Keratinocyte (primary cell): ENCODE results near the gene OR2M4. TPM values are rescaled to one million over a fixed set of nuclear protein-coding genes. Genes with fewer than 3 reads are reported as not detected.

Experiments used
- DNase-seq: peaks from one replicate; pipeline ENCODE4 v3.0.0-alpha.2; 2011; ENCODE audit warnings: low read depth, missing footprints, low spot score
- FAIRE-seq: peaks from 2 replicates; lab custom pipeline; 2011; peaks lifted over from hg19 to GRCh38; lab: Jason Lieb, UNC
- H2AFZ ChIP-seq: 2 replicates; pipeline ENCODE4 v1.6.0; 2012; ENCODE audit warnings: low read length, control low read depth, inconsistent platforms; ENCODE audit not compliant: control insufficient read depth
- H3K27ac ChIP-seq: 2 replicates; pipeline ENCODE4 v1.5.1; 2011; ENCODE audit warnings: low read length; ENCODE audit not compliant: control insufficient read depth, insufficient read depth
- H3K27me3 ChIP-seq: 3 replicates; pipeline ENCODE4 v1.6.0; 2011; ENCODE audit warnings: low read length; ENCODE audit not compliant: control insufficient read depth, insufficient read depth; ENCODE audit errors: extremely low read depth
- H3K36me3 ChIP-seq, 2 experiments: 2 replicates in 1 of 2; 3 replicates in 1 of 2; pipeline ENCODE4 v1.5.1; 2011; ENCODE audit warnings: low read length in 2 of 2, mild to moderate bottlenecking in 1 of 2; ENCODE audit not compliant: control insufficient read depth in 2 of 2, insufficient read depth in 2 of 2; ENCODE audit errors: extremely low read depth in 1 of 2
- H3K4me1 ChIP-seq: 3 replicates; pipeline ENCODE4 v1.5.1; 2011; ENCODE audit warnings: low read length; ENCODE audit not compliant: control insufficient read depth, insufficient read depth; ENCODE audit errors: extremely low read depth
- H3K4me2 ChIP-seq: 3 replicates; pipeline ENCODE4 v1.6.0; 2011; ENCODE audit warnings: low read depth, low read length; ENCODE audit not compliant: control insufficient read depth, insufficient read depth; ENCODE audit errors: extremely low read depth
- H3K4me3 ChIP-seq, 3 experiments: fragments of 200-600 bp in 1 of 3; sonication (generic) in 1 of 3; 2 replicates in 2 of 3; 3 replicates in 1 of 3; pipeline ENCODE4 v1.5.1; 2011 to 2016; ENCODE audit warnings: low read length in 3 of 3, mild to moderate bottlenecking in 3 of 3, control low read depth in 2 of 3, inconsistent platforms in 1 of 3, low read depth in 1 of 3, mixed read lengths in 1 of 3, mixed run types in 1 of 3, moderate library complexity in 1 of 3; ENCODE audit not compliant: control insufficient read depth in 2 of 3, insufficient read depth in 2 of 3; ENCODE audit errors: extremely low read depth in 1 of 3
- H3K79me2 ChIP-seq: 2 replicates; pipeline ENCODE4 v1.6.0; 2012; ENCODE audit warnings: low read length; ENCODE audit not compliant: control insufficient read depth, insufficient read depth
- H3K9ac ChIP-seq: 3 replicates; pipeline ENCODE4 v1.6.0; 2011; ENCODE audit warnings: low read length; ENCODE audit not compliant: control insufficient read depth, insufficient read depth; ENCODE audit errors: extremely low read depth
- H3K9me1 ChIP-seq: 3 replicates; pipeline ENCODE4 v1.6.0; 2011; ENCODE audit warnings: low read length; ENCODE audit not compliant: control insufficient read depth, insufficient read depth; ENCODE audit errors: extremely low read depth
- H3K9me3 ChIP-seq: 2 replicates; pipeline ENCODE4 v1.5.1; 2012; ENCODE audit warnings: low read depth, low read length; ENCODE audit not compliant: control insufficient read depth
- H4K20me1 ChIP-seq: 3 replicates; pipeline ENCODE4 v1.6.0; 2011; ENCODE audit warnings: low read length; ENCODE audit not compliant: control insufficient read depth, insufficient read depth; ENCODE audit errors: extremely low read depth
- EZH2 ChIP-seq: IDR thresholded peaks from one replicate; pipeline ENCODE4 v1.6.1; 2012; ENCODE audit warnings: inconsistent platforms, mild to moderate bottlenecking, low read length, moderate library complexity
- dilution Hi-C: fragments of 300-500 bp; cut with MboI; formaldehyde crosslinking; loops from one replicate; pipeline ENCODE4 v1.7.0; 2020; ENCODE audit warnings: low sequenced_read_pairs; ENCODE audit not compliant: extremely low pct_ligation_motif_present
- polyA minus RNA-seq, 3 experiments: library from RNA; depleted of rRNA, polyadenylated mRNA; stranded (reverse); fragments of >200 nt; gene quantifications; 1 replicate in 1 of 3; 2 replicates in 1 of 3; 3 replicates in 1 of 3; pipeline ENCODE4 v1.2.3, GENCODE V29; 2011
- polyA plus RNA-seq, 5 experiments: library from polyadenylated mRNA; depleted of rRNA in 3 of 5; stranded (reverse) in 3 of 5; stranded (forward) in 1 of 5; unstranded in 1 of 5; fragments of >200 nt; gene quantifications; 1 replicate in 1 of 5; 2 replicates in 3 of 5; 3 replicates in 1 of 5; pipeline versions ENCODE4 v1.2.1 to v1.2.3, GENCODE V29; 2011 to 2012; ENCODE audit warnings: missing spikeins in 2 of 5, low read depth in 1 of 5, low replicate concordance in 1 of 5
- TF ChIP-seq, protein P1 (sequence below), 3 experiments: IDR thresholded peaks in 1 of 3; conservative IDR thresholded peaks in 1 of 3; optimal IDR thresholded peaks in 1 of 3; 2 replicates in 2 of 3; 3 replicates in 1 of 3; pipeline versions ENCODE3 to v1.5.1; 2011; ENCODE audit warnings: low read length in 3 of 3, mild to moderate bottlenecking in 3 of 3, moderate library complexity in 2 of 3, control low read depth in 1 of 3, inconsistent platforms in 1 of 3; ENCODE audit not compliant: insufficient read depth in 2 of 3; ENCODE audit errors: extremely low read depth in 1 of 3

Gene OR2M4
- polyA plus RNA-seq = not detected in 3 replicates
- polyA plus RNA-seq (2011; ENCODE audit: low read depth) = not detected
- polyA plus RNA-seq (2011; cell fraction: cytosol; rRNA removed) = not detected in 2 replicates
- not detected in 2 replicates for polyA plus RNA-seq (2011; cell fraction: nucleus; rRNA removed)
- polyA plus RNA-seq (2012; ENCODE audit: low replicate concordance) = not detected in 2 replicates
- polyA minus RNA-seq = not detected in 3 replicates
- polyA minus RNA-seq (2011; cell fraction: cytosol; rRNA and poly(A)+ RNA removed) = not detected
- not detected in 2 replicates for polyA minus RNA-seq (2011; cell fraction: nucleus; rRNA and poly(A)+ RNA removed)

GRCh38 chr1:248231117-248231516 is at the start of gene OR2M4:
Gene OR2M4 (plus strand): TSS chr1:248231417. CDS start chr1:248238929, 7,512 bp downstream.
- no peak for FAIRE-seq

GRCh38 chr1:248183996-248184395 is 47.2 kb upstream of the OR2M4 start:
- Histone ChIP-seq H3K4me3 (no peak overlapping the region), H3K27ac (no peak overlapping the region), H3K27me3 (no peaks in the 10 kb centered on the region), H3K4me2 (no peak overlapping the region), H3K36me3 (no peaks in the 10 kb centered on the region), H3K9me3 (peaks cover 6% of the 10 kb centered on the region), H3K79me2 (no peaks in the 10 kb centered on the region), H3K9me1 (no peaks in the 10 kb centered on the region), H3K9ac (no peak overlapping the region), H3K4me1 (no peaks in the 10 kb centered on the region), H2AFZ (no peak overlapping the region), H4K20me1 (no peaks in the 10 kb centered on the region)
- DNase-seq (no peak), FAIRE-seq (no peak)
- TF ChIP-seq, protein P1, sequence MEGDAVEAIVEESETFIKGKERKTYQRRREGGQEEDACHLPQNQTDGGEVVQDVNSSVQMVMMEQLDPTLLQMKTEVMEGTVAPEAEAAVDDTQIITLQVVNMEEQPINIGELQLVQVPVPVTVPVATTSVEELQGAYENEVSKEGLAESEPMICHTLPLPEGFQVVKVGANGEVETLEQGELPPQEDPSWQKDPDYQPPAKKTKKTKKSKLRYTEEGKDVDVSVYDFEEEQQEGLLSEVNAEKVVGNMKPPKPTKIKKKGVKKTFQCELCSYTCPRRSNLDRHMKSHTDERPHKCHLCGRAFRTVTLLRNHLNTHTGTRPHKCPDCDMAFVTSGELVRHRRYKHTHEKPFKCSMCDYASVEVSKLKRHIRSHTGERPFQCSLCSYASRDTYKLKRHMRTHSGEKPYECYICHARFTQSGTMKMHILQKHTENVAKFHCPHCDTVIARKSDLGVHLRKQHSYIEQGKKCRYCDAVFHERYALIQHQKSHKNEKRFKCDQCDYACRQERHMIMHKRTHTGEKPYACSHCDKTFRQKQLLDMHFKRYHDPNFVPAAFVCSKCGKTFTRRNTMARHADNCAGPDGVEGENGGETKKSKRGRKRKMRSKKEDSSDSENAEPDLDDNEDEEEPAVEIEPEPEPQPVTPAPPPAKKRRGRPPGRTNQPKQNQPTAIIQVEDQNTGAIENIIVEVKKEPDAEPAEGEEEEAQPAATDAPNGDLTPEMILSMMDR (optimal IDR thresholded peaks at IDR 0.05 in 1 of 3, IDR thresholded peaks at IDR 0.05 in 1 of 3, conservative IDR thresholded peaks at IDR 0.05 in 1 of 3; ENCODE audit: extremely low read depth in 1 of 3, insufficient read depth in 2 of 3, low read length in 3 of 3) = no peak
- TF ChIP-seq EZH2 = no peak
- dilution Hi-C loops = no loop called here

More at GRCh38 chr1:248231117-248231516, at the start of gene OR2M4:
- H3K4me1 ChIP-seq = no peaks in the 10 kb centered on the region
- no peaks in the 10 kb centered on the region for H3K36me3 ChIP-seq
- peaks cover 4% of the 10 kb centered on the region for H3K9me3 ChIP-seq
- no peaks in the 10 kb centered on the region for H3K9me1 ChIP-seq
- H4K20me1 ChIP-seq = no peaks in the 10 kb centered on the region
- no peak within 1 kb of the TSS for H3K4me2 ChIP-seq
- no peak within 1 kb of the TSS for H2AFZ ChIP-seq
- H3K4me3 ChIP-seq = no peak within 1 kb of the TSS
- H3K79me2 ChIP-seq = no peaks in the 10 kb centered on the region
- no peak for DNase-seq
- H3K27ac ChIP-seq = no peak within 1 kb of the TSS
- H3K27me3 ChIP-seq = no peaks in the 10 kb centered on the region
- H3K9ac ChIP-seq = no peak within 1 kb of the TSS
- TF ChIP-seq, protein P1 (optimal IDR thresholded peaks at IDR 0.05 in 1 of 3, IDR thresholded peaks at IDR 0.05 in 1 of 3, conservative IDR thresholded peaks at IDR 0.05 in 1 of 3; ENCODE audit: extremely low read depth in 1 of 3, insufficient read depth in 2 of 3, low read length in 3 of 3) = no peak
- no peak for TF ChIP-seq EZH2
- dilution Hi-C loops = no loop called here
